Suprapubic skin (tissue), 4 donors: ENCODE data around the gene ENPP1.

Experiments
- EP300 ChIP-seq: sonication (generic); formaldehyde crosslinking; IDR thresholded peaks from one replicate; pipeline ENCODE4 v1.6.1; 2017; ENCODE audit warnings: antibody characterized with exemption
- POLR2A ChIP-seq, 2 donors: fragments of 450-650 bp; IDR thresholded peaks; one replicate each; pipeline ENCODE4 v1.6.1; 2017; ENCODE audit warnings: antibody characterized with exemption in 2 of 2, mild to moderate bottlenecking in 2 of 2, moderate library complexity in 2 of 2
- POLR2AphosphoS5 ChIP-seq, 3 donors: sonication (generic); formaldehyde crosslinking; IDR thresholded peaks; one replicate each; pipeline ENCODE4 v1.6.1; 2017; ENCODE audit warnings: antibody characterized with exemption in 3 of 3
- TF ChIP-seq, protein P1 (sequence below), 2 donors: fragments of 200-600 bp in 1 of 2; fragments of 450-650 bp in 1 of 2; sonication (generic) in 1 of 2; IDR thresholded peaks; one replicate each; pipeline ENCODE4 v1.5.1; 2016 to 2019; ENCODE audit warnings: antibody characterized with exemption in 2 of 2, mild to moderate bottlenecking in 1 of 2, moderate library complexity in 1 of 2

- TF ChIP-seq, protein P1, sequence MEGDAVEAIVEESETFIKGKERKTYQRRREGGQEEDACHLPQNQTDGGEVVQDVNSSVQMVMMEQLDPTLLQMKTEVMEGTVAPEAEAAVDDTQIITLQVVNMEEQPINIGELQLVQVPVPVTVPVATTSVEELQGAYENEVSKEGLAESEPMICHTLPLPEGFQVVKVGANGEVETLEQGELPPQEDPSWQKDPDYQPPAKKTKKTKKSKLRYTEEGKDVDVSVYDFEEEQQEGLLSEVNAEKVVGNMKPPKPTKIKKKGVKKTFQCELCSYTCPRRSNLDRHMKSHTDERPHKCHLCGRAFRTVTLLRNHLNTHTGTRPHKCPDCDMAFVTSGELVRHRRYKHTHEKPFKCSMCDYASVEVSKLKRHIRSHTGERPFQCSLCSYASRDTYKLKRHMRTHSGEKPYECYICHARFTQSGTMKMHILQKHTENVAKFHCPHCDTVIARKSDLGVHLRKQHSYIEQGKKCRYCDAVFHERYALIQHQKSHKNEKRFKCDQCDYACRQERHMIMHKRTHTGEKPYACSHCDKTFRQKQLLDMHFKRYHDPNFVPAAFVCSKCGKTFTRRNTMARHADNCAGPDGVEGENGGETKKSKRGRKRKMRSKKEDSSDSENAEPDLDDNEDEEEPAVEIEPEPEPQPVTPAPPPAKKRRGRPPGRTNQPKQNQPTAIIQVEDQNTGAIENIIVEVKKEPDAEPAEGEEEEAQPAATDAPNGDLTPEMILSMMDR (IDR thresholded peaks at IDR 0.05), result no peak
- TF ChIP-seq EP300, result no peak
- TF ChIP-seq POLR2A (IDR thresholded peaks at IDR 0.05), result no peak
- TF ChIP-seq POLR2AphosphoS5 (IDR thresholded peaks at IDR 0.05), result no peak
These were observed 12.5 kb upstream of the ENPP1 start for GRCh38 chr6:131795366-131795765.
